SJCRH30 (cell line): ENCODE measurements around the gene DNAJC9. TPM values are rescaled to one million over a fixed set of nuclear protein-coding genes. Genes with fewer than 3 reads are reported as not detected.

Experiments
- DNase-seq, 2 experiments: peaks; one replicate each; pipeline ENCODE4 v3.0.0-alpha.2; 2015 to 2020
- H3K27ac ChIP-seq: fragments of 250-450 bp; sonication (Bioruptor Pico); 2 replicates; pipeline ENCODE4 v1.5.1; 2020; ENCODE audit warnings: mild to moderate bottlenecking, moderate library complexity
- H3K27me3 ChIP-seq: fragments of 250-450 bp; sonication (Bioruptor Pico); 2 replicates; pipeline ENCODE4 v1.5.1; 2020; ENCODE audit warnings: mild to moderate bottlenecking, moderate library complexity
- H3K36me3 ChIP-seq: fragments of 250-450 bp; sonication (Bioruptor Pico); 2 replicates; pipeline ENCODE4 v1.5.1; 2020; ENCODE audit warnings: mild to moderate bottlenecking, moderate library complexity
- H3K4me1 ChIP-seq: fragments of 250-450 bp; sonication (Bioruptor Pico); 2 replicates; pipeline ENCODE4 v1.5.1; 2020; ENCODE audit warnings: mild to moderate bottlenecking, moderate library complexity
- H3K4me3 ChIP-seq: fragments of 250-450 bp; sonication (Bioruptor Pico); 2 replicates; pipeline ENCODE4 v1.5.1; 2020; ENCODE audit warnings: mild to moderate bottlenecking, moderate library complexity
- H3K9me3 ChIP-seq: fragments of 250-450 bp; sonication (Bioruptor Pico); replicated peaks from 2 replicates; pipeline ENCODE4 v1.5.1; 2020; ENCODE audit warnings: mild to moderate bottlenecking, moderate library complexity
- total RNA-seq: library from RNA; depleted of rRNA; stranded (reverse); fragments of >200 nt; shearing (Covaris generic); gene quantifications from 2 replicates; pipeline ENCODE4 v1.2.3, GENCODE V29; 2014

Gene DNAJC9
- total RNA-seq, 1 experiment from 2014 or later: 70.0 TPM

DNA sequence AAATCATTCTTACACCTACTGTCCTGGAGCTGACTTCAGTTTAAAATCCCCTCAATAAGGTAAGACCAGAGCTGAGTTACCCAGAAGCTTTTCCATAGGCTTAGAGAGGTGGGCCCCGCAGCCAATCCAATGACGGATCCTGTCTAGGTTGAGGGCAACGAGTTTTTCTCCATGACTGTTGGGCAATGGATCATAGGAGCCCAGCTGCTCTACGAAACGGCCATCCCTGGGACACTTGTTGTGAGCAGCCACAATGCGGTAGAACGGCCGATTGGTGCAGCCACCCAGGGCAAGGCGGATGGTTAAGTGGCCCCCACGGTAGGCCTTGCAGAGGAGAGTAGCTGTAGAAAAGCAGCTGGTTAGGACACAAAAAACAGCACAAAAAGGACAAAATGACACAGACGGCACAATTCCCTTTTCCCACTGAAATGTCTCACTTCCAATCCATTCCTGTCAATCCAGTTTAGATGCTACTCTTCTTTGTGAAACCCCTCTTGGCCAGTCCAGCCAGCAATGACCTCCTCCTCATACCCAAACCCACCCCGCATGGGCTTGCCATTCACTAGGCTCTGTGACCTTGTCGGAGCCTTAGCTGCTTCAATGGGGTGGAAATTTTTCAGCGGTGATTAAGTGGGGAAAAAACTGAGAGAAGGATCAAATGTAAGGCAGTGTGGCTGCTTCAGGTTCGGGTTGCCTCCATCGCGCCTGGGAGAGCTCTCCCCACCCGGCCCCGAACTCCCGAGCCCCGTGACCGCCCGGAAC, 4.8 kb upstream of the DNAJC9 start:
- no peaks in the 10 kb centered on the region for H3K27me3 ChIP-seq
- H3K4me1 ChIP-seq: peaks cover 7% of the 10 kb centered on the region; the same call in 1 of the 2 replicates
- H3K4me3 ChIP-seq: peak overlapping the region; percentile 75
- DNase-seq: peak; percentile 35 to 50
- peak overlapping the region; percentile 88 for H3K27ac ChIP-seq
- no peaks in the 10 kb centered on the region for H3K9me3 ChIP-seq
- H3K36me3 ChIP-seq: peaks cover 9% of the 10 kb centered on the region

DNA sequence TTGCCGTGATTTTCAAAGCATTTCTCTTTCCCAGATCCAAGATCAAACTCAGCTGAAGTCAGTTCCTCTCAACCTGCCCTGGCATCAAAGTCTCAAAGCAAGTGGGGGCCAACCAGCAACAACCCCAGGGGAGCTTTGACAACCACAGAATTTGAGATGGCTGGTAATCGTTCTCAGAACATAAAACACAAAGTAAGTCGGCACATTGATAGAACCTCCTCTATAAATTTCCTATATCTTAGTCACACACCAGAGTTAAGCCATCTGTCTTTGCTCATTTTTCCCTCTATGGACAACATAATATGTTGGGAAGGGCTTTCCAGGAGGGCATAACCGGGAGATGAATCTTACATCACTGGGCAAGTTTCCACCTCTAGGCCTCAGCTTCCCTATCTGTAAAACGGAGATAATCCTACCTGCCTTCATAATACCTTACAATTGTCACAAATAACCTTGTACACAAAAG, 1.2 kb upstream of the DNAJC9 start:
- Histone ChIP-seq H3K27me3 (no peaks in the 10 kb centered on the region), H3K4me3 (no peak overlapping the region), H3K27ac (no peak overlapping the region), H3K4me1 (peaks cover 7% of the 10 kb centered on the region; the same call in 1 of the 2 replicates), H3K36me3 (peaks cover 30% of the 10 kb centered on the region), H3K9me3 (no peaks in the 10 kb centered on the region)
- no peak for DNase-seq

DNA sequence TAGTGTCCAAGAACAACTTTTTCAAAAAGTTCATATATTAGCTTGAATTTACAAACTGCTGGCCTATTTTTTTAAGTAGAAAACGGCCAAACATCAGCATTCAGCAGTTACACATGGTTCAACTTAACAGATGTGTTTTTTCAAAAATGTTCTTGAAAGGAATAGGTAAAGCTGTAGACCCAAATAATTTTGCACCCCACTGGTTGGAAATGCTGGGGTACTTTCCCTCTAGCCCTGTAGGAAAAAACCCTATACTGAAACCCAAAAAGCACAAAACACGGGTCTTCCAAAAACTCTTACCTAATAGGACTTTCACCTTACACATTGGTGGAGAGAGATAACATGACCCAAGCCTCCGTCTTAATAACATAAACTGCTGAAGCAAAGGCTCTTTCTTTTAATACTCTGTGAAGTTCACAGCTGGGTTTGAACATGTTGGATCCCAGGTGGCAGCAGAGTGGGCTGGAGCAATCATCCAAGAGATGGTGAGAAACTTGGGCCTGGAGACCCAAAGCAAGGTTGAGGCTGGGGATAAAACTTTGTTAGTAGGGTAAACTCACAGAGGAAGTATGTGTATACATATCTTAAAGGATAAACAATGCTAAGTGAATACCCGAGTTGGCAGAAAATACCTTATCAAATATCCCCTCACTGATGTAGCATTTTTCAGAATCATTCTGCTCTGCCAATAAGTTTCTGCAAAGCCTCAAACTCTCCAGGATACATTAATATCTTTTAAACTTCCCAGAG, 629 bp upstream of the DNAJC9 start:
- no peaks in the 10 kb centered on the region for H3K27me3 ChIP-seq
- DNase-seq: no peak
- peaks cover 7% of the 10 kb centered on the region; the same call in 1 of the 2 replicates for H3K4me1 ChIP-seq
- no peaks in the 10 kb centered on the region for H3K9me3 ChIP-seq
- peak overlapping the region; percentile 97 for H3K4me3 ChIP-seq
- H3K27ac ChIP-seq: peak overlapping the region; percentile 94
- peaks cover 32% of the 10 kb centered on the region for H3K36me3 ChIP-seq

DNA sequence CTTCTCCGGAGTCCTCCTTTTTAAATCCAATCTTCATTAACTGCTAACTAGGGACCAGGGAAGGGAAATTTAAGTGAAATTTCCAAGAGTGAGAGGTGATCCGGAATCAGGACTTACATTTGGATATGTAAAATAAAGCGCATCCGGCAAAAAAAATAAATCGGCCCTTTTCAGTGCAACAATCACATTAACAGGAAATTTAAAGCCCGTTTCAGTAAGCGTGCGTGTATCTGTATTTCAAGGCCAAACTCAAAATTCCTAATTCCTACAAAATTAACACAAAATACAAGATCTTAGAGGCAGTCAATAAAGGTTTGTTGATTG, 771 bp downstream of the DNAJC9 start:
- H3K9me3 ChIP-seq: no peaks in the 10 kb centered on the region
- peak overlapping the region; percentile 94 for H3K27ac ChIP-seq
- DNase-seq: no peak

DNA sequence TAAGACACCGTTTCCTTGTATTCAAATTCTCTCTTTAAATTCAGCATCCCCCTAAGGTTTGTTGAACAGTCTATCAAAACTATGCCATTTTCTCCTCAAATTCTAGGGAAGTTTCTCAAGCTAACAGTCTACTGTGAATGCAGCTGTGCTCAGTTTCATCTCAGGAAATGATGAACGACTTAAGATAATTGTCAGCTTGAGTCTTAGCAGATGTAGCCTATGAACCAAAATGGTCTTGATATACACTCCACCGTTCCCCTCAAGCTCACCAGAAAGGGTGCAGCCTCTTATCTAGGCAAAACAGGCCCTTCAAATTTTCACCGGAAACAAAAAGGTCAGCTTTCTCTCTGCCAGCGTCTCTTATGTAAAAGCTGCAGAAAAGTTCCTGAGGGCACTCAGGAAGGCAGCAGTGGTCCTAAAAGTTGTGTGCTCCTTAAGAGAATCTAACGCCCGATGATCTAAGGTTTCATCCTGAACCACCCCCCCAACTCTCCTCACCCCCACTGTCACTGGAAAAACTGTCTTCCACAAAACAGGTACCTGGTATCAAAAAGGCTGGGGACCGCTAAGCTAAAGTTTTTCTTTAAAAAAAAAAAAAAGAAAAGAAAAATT, 2.1 kb downstream of the DNAJC9 start:
- DNase-seq: no peak
- peaks cover 53% of the 10 kb centered on the region for H3K36me3 ChIP-seq
- H3K27ac ChIP-seq: no peak overlapping the region
- H3K4me3 ChIP-seq: no peak overlapping the region; the same call in 1 of the 2 replicates
- no peaks in the 10 kb centered on the region for H3K9me3 ChIP-seq
- H3K4me1 ChIP-seq: peaks cover 7% of the 10 kb centered on the region; the same call in 1 of the 2 replicates
- H3K27me3 ChIP-seq: no peaks in the 10 kb centered on the region

More for the DNA sequence above, 771 bp downstream of the DNAJC9 start:
- Histone ChIP-seq H3K4me1 (peaks cover 7% of the 10 kb centered on the region; the same call in 1 of the 2 replicates), H3K4me3 (peak overlapping the region; percentile 97), H3K27me3 (no peaks in the 10 kb centered on the region), H3K36me3 (peaks cover 44% of the 10 kb centered on the region)

DNA sequence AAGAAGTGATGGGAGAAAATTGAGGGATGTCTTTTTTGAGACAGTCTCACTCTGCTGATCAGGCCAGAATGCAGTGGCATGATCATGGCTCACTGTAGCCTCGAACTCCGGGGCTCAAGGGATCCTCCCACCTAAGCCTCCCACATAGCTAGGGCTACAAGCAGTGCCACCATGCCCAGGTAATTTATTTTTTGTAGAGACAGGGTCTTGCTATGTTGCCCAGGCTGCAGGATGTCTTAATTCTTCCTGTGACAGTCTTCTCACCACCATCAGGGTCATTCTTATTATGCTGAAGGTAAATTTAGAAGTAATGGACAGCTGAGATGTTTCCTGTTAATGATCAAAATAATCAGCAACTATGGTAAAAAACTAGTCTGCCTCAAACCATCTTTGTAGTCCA, 7.1 kb downstream of the DNAJC9 start:
- H3K9me3 ChIP-seq: no peaks in the 10 kb centered on the region
- no peak overlapping the region for H3K27ac ChIP-seq
- no peak overlapping the region for H3K4me3 ChIP-seq
- DNase-seq: no peak
- no peaks in the 10 kb centered on the region for H3K27me3 ChIP-seq
- H3K36me3 ChIP-seq: peaks cover 73% of the 10 kb centered on the region
- no peaks in the 10 kb centered on the region; the same call in 1 of the 2 replicates for H3K4me1 ChIP-seq

DNA sequence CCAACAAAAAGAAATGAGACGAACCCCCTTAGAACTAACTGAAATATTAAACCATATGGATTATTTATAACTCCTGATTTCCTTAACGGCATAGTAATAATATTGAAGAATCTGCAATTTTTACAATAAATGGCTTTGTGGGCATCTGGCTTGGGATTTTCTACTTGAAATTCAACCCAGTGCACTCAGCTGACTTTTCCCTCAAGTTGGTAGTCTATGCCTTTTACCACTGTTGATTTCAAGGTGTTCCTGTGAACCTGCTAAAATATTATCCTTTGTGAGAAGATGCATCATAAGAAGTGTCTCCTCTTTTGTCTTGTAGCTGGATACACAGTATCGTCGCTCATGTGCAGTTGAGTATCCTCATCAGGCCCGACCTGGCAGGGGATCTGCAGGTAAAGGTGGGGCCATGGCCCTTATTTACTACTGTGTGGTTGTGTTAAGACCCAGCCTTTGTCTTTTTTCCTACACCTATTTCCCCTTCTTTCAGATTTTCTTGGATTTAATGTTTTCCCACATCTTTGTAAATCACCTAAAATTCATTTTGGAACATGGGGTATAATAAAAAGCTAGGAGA, 8.0 kb downstream of the DNAJC9 start:
- Histone ChIP-seq H3K36me3 (peaks cover 74% of the 10 kb centered on the region), H3K4me1 (no peaks in the 10 kb centered on the region), H3K9me3 (no peaks in the 10 kb centered on the region), H3K4me3 (no peak overlapping the region), H3K27ac (no peak overlapping the region), H3K27me3 (no peaks in the 10 kb centered on the region)
- DNase-seq: no peak

DNA sequence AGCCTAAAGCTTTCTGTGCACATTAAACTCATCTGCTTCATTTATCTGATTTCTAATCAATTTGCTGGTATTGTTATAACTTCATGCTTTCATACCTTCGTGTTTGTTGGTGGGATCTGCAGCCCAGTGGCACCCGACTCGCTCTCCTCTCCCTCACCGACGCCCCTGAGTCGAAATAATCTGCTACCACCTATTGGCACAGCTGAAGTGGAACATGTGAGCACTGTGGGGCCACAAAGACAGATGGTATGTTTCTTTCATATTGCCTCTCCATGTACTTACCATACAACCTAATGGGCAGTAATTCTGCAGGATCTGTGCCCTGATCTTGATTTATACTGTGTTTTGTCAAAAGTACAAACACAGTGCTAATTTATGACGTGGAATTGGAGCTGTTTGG, 12.4 kb downstream of the DNAJC9 start:
- peaks cover 47% of the 10 kb centered on the region for H3K36me3 ChIP-seq
- DNase-seq: no peak

DNA sequence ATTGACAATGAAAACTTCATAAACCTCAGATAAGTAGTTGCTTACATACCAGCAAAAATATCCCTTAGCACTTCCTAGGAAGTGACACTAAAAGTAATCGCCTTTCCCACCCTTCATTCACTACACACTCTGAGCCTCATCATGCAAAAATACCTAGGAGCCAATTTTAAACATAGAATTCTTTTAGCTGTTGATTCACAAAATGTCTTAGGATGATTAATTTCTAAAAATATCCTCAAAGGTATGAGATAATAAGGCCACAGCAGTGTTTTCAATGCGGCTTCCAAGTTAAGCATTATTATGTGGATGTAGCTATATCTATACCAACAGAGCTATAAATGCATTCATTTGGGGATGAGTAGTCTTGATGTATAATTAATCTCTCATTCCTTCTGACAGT, 13.2 kb downstream of the DNAJC9 start:
- Histone ChIP-seq H3K36me3 (peaks cover 39% of the 10 kb centered on the region), H3K9me3 (no peaks in the 10 kb centered on the region), H3K27ac (no peak overlapping the region), H3K4me3 (no peak overlapping the region), H3K27me3 (no peaks in the 10 kb centered on the region), H3K4me1 (no peaks in the 10 kb centered on the region)
- no peak for DNase-seq

More for the DNA sequence above, 12.4 kb downstream of the DNAJC9 start:
- H3K4me3 ChIP-seq: no peak overlapping the region
- H3K4me1 ChIP-seq: no peaks in the 10 kb centered on the region
- no peaks in the 10 kb centered on the region for H3K27me3 ChIP-seq
- H3K27ac ChIP-seq: no peak overlapping the region
- no peaks in the 10 kb centered on the region for H3K9me3 ChIP-seq

DNA sequence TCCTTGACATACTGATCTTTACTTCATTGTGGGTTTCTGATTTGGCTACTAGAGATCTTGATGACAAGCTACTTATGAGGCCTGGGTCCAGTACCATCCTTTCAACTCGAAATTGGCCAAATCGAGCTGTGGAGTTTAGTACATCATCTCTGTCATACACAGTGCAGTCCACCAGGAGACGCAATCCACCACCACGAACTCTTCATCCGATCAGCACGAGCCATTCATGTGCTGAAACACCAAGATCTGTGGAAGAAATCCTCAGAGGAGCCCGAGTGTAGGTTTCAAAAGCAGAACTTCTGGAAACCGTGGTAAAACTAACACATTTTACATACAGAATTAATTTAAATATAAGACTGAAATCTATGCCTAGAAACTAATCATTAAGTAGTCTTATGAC, 14.2 kb downstream of the DNAJC9 start:
- DNase-seq: peak; percentile 13 to 39
- Histone ChIP-seq H3K4me3 (no peak overlapping the region), H3K36me3 (peaks cover 32% of the 10 kb centered on the region), H3K27ac (no peak overlapping the region), H3K9me3 (no peaks in the 10 kb centered on the region), H3K4me1 (no peaks in the 10 kb centered on the region), H3K27me3 (no peaks in the 10 kb centered on the region)

DNA sequence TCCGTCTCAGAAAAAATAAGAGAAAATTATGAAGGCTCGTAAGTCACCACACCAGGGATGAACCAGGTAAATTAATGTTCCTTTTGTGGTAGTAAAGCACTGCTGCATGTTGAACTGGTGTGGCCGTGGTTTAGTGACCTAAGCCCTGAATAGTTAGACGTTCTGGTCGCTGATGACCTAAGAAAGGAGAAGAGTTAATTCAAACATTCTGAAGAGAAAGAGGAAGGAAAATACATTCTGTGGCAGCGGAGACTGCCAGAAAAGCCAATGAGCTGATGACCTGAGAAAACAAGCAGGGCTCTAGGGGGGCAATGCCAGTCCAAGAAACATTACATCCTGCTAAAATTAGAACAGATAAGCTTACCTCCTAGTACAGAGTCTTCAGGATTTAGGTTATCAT, 17.5 kb downstream of the DNAJC9 start:
- no peak overlapping the region for H3K27ac ChIP-seq
- no peak overlapping the region for H3K4me3 ChIP-seq
- H3K9me3 ChIP-seq: no peaks in the 10 kb centered on the region; the same call in 1 of the 2 replicates
- no peaks in the 10 kb centered on the region for H3K4me1 ChIP-seq
- no peaks in the 10 kb centered on the region for H3K27me3 ChIP-seq
- no peak for DNase-seq
- peaks cover 16% of the 10 kb centered on the region for H3K36me3 ChIP-seq

DNA sequence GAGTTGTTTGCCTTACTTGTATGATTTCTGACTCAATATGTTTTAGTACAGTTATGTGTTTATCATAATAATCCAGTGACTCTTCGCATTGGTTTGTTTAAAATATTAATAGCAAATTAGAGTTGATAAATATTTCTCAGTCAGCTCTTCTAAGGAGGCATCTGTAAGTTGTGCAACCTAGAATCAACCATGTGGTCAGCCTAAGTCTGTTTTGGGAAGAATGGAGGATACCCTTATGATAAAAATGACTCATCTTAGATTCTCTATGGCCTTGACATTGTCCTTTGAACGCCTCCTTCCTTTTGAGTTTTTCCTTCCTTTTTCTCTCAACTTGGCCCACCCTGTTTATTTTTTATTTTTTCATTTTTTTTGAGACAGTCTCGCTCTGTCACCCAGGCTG, 18.8 kb downstream of the DNAJC9 start:
- no peak overlapping the region for H3K4me3 ChIP-seq
- no peaks in the 10 kb centered on the region; the same call in 1 of the 2 replicates for H3K9me3 ChIP-seq
- no peak for DNase-seq

DNA sequence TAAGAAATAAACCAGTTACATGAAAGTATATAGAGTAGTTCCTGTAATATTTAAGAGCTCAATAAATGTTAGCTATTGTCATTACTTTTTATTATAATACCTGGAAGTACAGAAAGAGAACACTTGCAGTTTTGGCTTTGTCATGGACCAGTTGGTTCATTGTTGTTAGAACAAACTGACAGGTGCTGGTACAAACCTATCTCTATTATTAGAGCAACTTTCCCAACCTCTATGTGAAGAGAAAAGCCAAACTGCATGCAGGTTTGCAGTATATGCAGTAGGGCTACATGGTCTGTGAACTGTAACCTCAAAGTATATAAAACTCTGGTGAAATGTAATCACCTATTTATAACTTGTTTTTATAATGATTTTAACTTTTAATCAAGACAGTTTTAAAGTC, 20.4 kb downstream of the DNAJC9 start:
- DNase-seq: no peak
- Histone ChIP-seq H3K4me3 (no peak overlapping the region), H3K9me3 (no peaks in the 10 kb centered on the region; the same call in 1 of the 2 replicates), H3K27me3 (no peaks in the 10 kb centered on the region), H3K4me1 (no peaks in the 10 kb centered on the region), H3K36me3 (no peaks in the 10 kb centered on the region; the same call in 1 of the 2 replicates), H3K27ac (no peak overlapping the region)

More for the DNA sequence above, 18.8 kb downstream of the DNAJC9 start:
- Histone ChIP-seq H3K36me3 (peaks cover 3% of the 10 kb centered on the region), H3K27me3 (no peaks in the 10 kb centered on the region), H3K4me1 (no peaks in the 10 kb centered on the region), H3K27ac (no peak overlapping the region)

DNA sequence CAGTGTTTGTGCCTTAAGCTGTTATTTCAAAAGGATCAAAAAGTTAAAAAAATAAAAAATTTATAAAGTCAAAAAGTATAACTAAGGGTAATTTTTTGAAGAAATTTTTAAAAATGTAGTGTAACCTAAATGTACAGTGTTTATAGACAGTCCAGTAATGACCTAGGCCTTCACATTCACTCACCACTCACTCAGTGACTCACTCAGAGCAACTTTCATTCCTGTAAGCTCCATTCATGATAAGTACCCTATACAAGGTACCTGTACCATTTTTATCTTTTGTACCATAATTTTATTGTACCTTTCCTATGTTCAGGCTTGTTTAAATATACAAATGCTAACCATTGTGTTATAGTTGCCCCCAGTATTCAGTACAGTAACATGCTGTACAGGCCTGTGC, 21.5 kb downstream of the DNAJC9 start:
- H3K27ac ChIP-seq: no peak overlapping the region
- H3K4me3 ChIP-seq: no peak overlapping the region
- DNase-seq: no peak
- no peaks in the 10 kb centered on the region for H3K27me3 ChIP-seq
- no peaks in the 10 kb centered on the region for H3K4me1 ChIP-seq
- H3K9me3 ChIP-seq: no peaks in the 10 kb centered on the region; the same call in 1 of the 2 replicates
- H3K36me3 ChIP-seq: no peaks in the 10 kb centered on the region; the same call in 1 of the 2 replicates
